ENCODE data around the gene VDR. TPM values are rescaled to one million over a fixed set of nuclear protein-coding genes. Genes with fewer than 3 reads are reported as not detected.

The VDR gene
- total RNA-seq, 2 experiments from 2014 or later: 34.9 to 69.8 TPM

DNA sequence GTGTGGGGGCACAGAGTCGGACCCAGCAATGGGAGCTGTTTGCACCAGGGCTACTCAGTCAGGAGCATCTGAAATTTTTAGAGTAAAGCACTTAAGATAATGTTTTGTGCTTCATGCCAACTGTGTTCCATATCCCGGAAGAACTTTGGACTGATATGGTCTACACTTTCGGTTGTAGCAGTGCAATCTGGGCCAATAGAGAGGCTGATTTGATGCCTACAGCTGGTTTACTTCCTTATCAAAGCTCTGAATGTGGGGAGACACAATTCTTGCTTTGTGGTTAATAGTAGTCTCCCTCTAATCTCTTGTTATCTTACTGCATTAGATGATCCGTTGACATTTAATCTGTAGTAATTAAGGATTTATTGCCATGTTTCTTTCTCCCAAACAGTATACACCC is 7.8 kb upstream of the VDR start:
- H3K36me3 Mint-ChIP-seq: peaks cover 3% of the 10 kb centered on the region
- H3K4me1 Mint-ChIP-seq: no peaks in the 10 kb centered on the region
- H3K4me3 Mint-ChIP-seq: no peak overlapping the region
- peaks cover 3% of the 10 kb centered on the region for H3K9me3 Mint-ChIP-seq (ENCODE audit: low read depth)
- DNase-seq (no peak), ATAC-seq (no peak)
- CTCF ChIA-PET: no interaction called here
- no peak overlapping the region for H3K27ac Mint-ChIP-seq
- peaks cover 54% of the 10 kb centered on the region for H3K27me3 Mint-ChIP-seq

DNA sequence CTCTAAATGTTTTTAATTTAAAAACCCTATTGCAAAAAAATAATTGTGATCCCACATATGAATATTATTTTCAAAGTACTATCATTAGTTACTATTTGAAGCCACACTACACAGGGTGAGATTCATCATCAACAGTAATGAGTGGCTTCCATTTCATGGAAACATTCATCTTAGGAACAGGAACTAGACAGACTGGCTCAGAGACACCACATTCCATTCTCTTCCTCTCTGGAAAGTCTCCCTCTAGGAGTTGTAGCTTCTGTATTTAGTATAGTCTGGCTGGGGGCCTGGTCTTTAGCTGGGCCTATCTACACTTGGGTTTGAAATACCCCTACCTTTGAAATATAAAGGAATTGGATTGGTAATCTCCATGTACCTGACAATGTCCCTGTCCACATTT is 6.2 kb upstream of the VDR start:
- H3K4me1 Mint-ChIP-seq: no peaks in the 10 kb centered on the region

DNA sequence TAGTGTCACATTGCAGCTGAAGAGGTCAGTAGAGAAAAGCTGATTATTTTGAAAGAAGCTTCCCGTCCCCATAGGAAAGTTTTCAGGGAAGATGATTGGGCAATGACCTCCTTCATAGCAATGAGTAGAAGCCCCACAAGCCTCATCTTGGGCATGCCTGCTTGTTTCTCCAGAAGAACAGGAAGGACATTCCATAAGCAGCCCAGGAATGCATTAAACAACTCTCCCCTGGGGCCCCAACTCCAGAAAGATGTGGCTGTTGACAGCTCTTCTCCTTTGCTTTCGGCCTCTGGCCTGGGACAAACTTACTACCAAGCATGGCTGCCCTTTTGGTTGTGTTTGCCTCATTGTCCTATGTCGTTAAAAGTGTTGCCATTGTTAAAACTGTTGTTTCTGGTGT is 5.7 kb upstream of the VDR start:
- CTCF ChIA-PET: interaction anchor here (0.5 to 2.3 kb wide), 3 partner anchors 39 to 815 kb away, joined by 3 to 10 read pairs (median 3); partner anchors contain the start of gene TMEM106C
- no peak overlapping the region for H3K4me3 Mint-ChIP-seq
- no peak for DNase-seq
- peaks cover 3% of the 10 kb centered on the region for H3K9me3 Mint-ChIP-seq (ENCODE audit: low read depth)
- ATAC-seq: no peak
- peaks cover 3% of the 10 kb centered on the region for H3K36me3 Mint-ChIP-seq
- H3K27ac Mint-ChIP-seq: no peak overlapping the region
- H3K4me1 Mint-ChIP-seq: peaks cover 2% of the 10 kb centered on the region
- peaks cover 59% of the 10 kb centered on the region for H3K27me3 Mint-ChIP-seq

More for the DNA sequence above, 6.2 kb upstream of the VDR start:
- ATAC-seq (no peak), DNase-seq (no peak)
- Mint-ChIP-seq H3K27ac (no peak overlapping the region), H3K36me3 (peaks cover 3% of the 10 kb centered on the region), H3K9me3 (ENCODE audit: low read depth) (peaks cover 3% of the 10 kb centered on the region), H3K4me3 (no peak overlapping the region), H3K27me3 (peaks cover 58% of the 10 kb centered on the region)
- CTCF ChIA-PET: interaction anchor here (0.7 to 2.3 kb wide), 2 partner anchors 38 to 52 kb away, joined by 3 to 10 read pairs; partner anchors contain the start of gene TMEM106C

DNA sequence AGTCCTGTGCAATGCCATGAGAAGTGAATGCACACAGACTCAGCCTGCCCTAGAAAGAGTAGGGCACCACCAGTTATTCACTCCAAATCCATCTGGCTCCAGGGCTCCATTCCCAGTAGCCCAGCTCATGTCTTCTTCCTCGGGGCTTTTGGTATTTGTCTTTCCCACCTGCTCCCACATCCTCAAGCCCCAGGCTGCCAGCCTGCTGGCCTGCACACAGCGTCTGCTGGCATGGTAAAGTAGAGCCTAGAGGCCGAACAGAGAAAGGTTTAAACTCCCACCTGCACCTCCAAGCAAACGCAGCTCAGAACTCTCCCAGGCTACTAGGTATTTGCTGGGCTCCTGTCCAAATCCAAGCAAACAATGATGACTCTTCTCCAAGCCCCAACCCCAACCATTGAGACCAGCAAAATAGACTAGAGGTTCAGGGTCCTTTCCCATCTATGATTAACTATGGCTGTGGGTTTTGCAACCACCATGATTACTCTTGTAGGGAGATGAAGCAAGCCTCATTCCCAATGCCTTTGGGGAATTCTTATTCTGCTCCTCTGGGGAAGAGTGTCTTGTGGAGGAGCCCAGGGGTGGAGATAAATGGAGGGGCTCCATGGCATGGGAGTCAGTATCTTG is 5.2 kb upstream of the VDR start:
- no peak overlapping the region for H3K4me3 Mint-ChIP-seq
- H3K36me3 Mint-ChIP-seq: peaks cover 3% of the 10 kb centered on the region
- CTCF ChIA-PET: interaction anchor here (0.5 to 2.3 kb wide), 3 partner anchors 39 to 815 kb away, joined by 3 to 10 read pairs (median 3); partner anchors contain the start of gene TMEM106C
- DNase-seq (no peak), ATAC-seq (no peak)
- H3K27me3 Mint-ChIP-seq: peaks cover 59% of the 10 kb centered on the region
- H3K9me3 Mint-ChIP-seq (ENCODE audit: low read depth): peaks cover 3% of the 10 kb centered on the region
- H3K4me1 Mint-ChIP-seq: peaks cover 2% of the 10 kb centered on the region
- no peak overlapping the region for H3K27ac Mint-ChIP-seq

DNA sequence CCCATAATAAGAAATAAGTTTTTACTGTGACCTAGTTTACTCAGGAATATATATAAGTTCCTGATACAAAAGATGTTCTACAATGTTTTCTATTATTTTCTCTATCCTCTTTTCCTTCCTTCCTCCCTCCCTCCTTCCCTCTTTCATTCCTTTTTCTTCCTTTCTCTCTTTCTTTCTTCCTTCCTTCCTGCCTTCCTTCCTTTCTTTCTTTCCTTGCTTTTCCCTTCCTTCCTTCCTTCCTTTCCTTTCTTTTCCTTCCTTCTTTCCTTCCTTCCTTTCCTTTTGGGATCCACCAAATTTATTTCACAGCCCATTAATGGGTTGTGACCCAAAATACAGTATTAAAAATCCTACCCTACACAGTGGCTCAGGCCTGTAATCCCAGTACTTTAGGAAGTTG is 3.9 kb upstream of the VDR start:
- H3K9me3 Mint-ChIP-seq (ENCODE audit: low read depth): no peaks in the 10 kb centered on the region
- DNase-seq (no peak), ATAC-seq (no peak)
- no peak overlapping the region for H3K4me3 Mint-ChIP-seq
- peak overlapping the region; percentile 42 for H3K27ac Mint-ChIP-seq
- H3K36me3 Mint-ChIP-seq: no peaks in the 10 kb centered on the region
- peaks cover 3% of the 10 kb centered on the region for H3K4me1 Mint-ChIP-seq
- H3K27me3 Mint-ChIP-seq: peaks cover 54% of the 10 kb centered on the region
- CTCF ChIA-PET: interaction anchor here (0.7 to 1.3 kb wide), 2 partner anchors 23 to 38 kb away, joined by 3 read pairs; no protein-coding TSS in a partner anchor

DNA sequence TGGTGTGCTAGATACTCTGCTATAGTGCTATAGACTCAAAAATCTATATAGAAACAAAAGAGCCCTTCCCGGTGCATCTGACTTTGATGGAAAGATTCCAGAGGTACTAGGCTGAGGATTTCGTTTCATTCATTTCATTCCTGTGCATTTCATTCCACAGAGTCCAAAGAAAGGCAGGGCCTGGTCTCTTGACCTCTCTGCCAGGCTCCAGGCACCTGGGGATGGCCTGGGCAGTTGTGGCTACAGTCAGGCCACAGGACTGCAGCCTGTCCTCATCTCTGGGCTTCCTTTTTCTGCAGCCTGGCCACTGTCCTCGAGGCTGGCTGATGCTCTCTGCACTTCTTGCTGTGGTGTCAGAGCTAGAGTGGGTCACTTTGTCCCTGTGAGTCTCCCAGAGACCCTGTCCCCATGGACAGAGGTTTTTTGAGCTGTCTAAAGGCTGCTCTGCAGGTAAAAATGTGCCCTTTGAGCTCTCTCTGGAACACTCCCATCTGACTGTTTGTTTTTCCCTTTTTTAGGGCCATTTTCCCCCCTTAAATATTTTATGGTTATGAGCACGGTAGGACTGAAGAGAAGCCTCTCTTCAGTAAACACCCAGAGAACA is 3.2 kb upstream of the VDR start:
- no peak overlapping the region for H3K4me3 Mint-ChIP-seq
- H3K27me3 Mint-ChIP-seq: peaks cover 51% of the 10 kb centered on the region
- CTCF ChIA-PET: interaction anchor here (0.7 to 1.3 kb wide), 2 partner anchors 22 to 39 kb away, joined by 3 read pairs; no protein-coding TSS in a partner anchor
- H3K4me1 Mint-ChIP-seq: peaks cover 11% of the 10 kb centered on the region
- DNase-seq (peak; percentile 33), ATAC-seq (no peak)
- H3K36me3 Mint-ChIP-seq: no peaks in the 10 kb centered on the region
- H3K9me3 Mint-ChIP-seq (ENCODE audit: low read depth): no peaks in the 10 kb centered on the region
- no peak overlapping the region for H3K27ac Mint-ChIP-seq

DNA sequence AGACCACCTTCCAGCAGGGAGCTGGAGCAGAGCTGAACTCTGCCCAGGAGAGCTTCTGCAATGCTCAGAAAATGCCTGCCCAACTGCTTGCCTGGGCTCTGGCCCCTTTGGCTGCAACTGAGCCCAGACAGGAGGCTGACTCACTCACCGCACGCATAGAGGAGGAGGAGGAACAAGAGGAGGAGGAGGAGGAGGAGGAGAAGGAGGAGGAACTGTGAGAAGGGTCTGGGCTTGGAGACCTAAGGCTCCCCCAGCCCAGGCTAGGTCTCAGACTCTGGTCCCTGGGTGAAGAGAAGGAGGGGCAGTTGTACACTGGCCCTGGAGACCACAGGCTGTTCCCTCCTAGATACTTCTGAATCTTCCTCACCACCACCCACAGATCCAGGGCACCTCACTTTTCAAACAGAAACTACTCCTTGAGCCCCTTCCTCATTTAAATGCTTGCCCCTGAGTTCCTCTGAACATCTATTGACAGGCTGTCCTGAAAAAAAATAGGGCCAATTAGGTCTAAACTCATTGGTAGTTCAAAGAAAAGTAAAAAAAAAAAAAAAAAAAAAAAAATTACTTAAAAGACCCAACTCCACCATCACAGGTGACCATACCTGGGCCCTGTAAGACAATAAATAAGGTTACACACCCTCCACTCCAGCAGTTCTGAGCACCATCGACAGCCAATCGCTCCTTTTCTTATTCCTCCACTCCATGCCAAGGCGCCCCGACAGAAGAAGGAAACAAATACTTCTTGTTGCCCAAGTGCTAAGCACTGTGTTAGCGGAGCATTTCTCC is 674 bp downstream of the VDR start:
- DNase-seq: peak; percentile 85
- peaks cover 11% of the 10 kb centered on the region for H3K36me3 Mint-ChIP-seq

DNA sequence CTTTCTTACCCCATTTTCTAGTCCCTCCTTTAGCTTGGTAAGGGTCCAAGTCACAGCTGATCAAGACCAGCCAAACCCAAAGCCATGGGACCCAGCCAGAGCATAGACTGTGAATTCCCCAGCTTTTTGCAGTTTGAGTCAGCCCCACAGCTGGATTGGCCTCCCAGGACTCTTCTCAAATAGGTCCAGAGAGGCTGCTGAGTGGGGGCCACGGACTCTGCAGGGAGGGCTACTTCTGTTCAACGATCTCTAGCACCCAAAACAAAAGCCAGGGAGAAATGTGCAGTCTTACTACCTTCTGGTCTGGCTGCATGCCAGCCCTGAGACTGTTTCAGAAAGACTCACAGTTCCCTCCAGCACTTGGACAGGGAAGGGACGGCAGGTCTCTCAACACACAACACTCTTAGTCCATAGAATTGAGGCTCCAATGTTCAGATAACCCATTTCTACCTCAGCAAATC is 1.6 kb downstream of the VDR start:
- no peak for ATAC-seq
- H3K36me3 Mint-ChIP-seq: peaks cover 20% of the 10 kb centered on the region

More for the DNA sequence above, 674 bp downstream of the VDR start:
- CTCF ChIA-PET: interaction anchor here (0.6 to 3.5 kb wide), 16 partner anchors 8 to 260 kb away, joined by 3 to 34 read pairs (median 6); partner anchors contain the start of gene TMEM106C
- peak overlapping the region; percentile 85 for H3K4me3 Mint-ChIP-seq
- peaks cover 34% of the 10 kb centered on the region for H3K27me3 Mint-ChIP-seq
- no peaks in the 10 kb centered on the region for H3K9me3 Mint-ChIP-seq (ENCODE audit: low read depth)
- H3K4me1 Mint-ChIP-seq: peaks cover 50% of the 10 kb centered on the region
- peak; percentile 73 for ATAC-seq
- H3K27ac Mint-ChIP-seq: peak overlapping the region; percentile 86

DNA sequence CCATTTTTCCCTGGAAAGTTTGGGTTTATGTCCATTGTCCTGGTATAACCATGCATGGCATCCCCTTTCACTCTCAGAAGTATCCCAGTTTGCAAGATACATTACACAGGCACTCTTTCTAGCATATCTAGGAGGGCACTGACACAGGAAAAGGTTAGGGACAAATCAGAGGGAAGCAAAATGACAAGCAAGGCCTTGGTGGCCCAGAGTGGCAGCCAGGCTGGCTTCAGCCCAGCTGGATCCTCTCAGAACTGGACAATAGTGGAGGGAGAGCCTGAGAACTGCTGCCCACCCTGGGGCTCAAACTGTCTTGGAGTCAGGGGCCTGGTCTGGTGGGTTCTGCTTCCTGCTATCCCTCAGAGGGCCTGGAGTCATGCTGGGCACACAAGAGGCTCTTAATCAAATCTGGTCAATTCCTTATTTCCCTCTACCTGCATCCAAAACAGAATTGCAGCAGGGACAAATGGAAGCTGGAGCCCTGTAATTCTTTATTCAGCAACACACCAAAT is 2.6 kb downstream of the VDR start:
- Mint-ChIP-seq H3K4me1 (peaks cover 65% of the 10 kb centered on the region), H3K27ac (peak overlapping the region; percentile 26), H3K36me3 (peaks cover 22% of the 10 kb centered on the region), H3K27me3 (peaks cover 18% of the 10 kb centered on the region), H3K4me3 (peak overlapping the region; percentile 85), H3K9me3 (ENCODE audit: low read depth) (no peaks in the 10 kb centered on the region)
- ATAC-seq (no peak), DNase-seq (peak; percentile 39)
- CTCF ChIA-PET: interaction anchor here (1.2 to 2.0 kb wide), 4 partner anchors 13 to 49 kb away, joined by 3 to 8 read pairs (median 4); no protein-coding TSS in a partner anchor

More for the DNA sequence above, 1.6 kb downstream of the VDR start:
- CTCF ChIA-PET: interaction anchor here (0.6 to 3.5 kb wide), 5 partner anchors 9 to 48 kb away, joined by 3 to 29 read pairs (median 5); no protein-coding TSS in a partner anchor
- H3K27ac Mint-ChIP-seq: peak overlapping the region; percentile 86
- H3K4me1 Mint-ChIP-seq: peaks cover 57% of the 10 kb centered on the region
- peaks cover 28% of the 10 kb centered on the region for H3K27me3 Mint-ChIP-seq
- peak; percentile 54 for DNase-seq
- no peaks in the 10 kb centered on the region for H3K9me3 Mint-ChIP-seq (ENCODE audit: low read depth)
- H3K4me3 Mint-ChIP-seq: peak overlapping the region; percentile 85

DNA sequence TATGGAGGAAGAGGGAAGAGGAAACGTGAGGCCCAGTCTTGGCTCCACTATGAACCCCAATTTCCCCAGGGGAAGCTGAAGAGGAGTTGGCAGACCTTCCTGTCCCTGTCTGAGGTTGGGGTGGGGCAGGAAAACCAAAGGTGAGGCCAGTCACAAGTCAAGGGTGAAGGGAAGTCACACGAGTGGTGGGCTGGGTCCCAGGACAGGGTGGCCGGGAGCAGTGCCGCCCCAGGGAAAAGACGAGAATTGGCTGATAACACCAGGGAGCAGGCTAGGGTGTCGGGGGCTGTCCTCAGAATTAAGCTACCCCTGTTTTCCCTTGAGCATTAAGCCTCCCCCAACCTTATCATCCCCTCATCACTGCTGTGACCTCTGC is 3.1 kb downstream of the VDR start:
- H3K4me1 Mint-ChIP-seq: peaks cover 70% of the 10 kb centered on the region
- CTCF ChIA-PET: interaction anchor here (1.2 to 2.0 kb wide), 2 partner anchors 13 to 48 kb away, joined by 3 to 8 read pairs; no protein-coding TSS in a partner anchor
- H3K4me3 Mint-ChIP-seq: peak overlapping the region; percentile 29
- no peaks in the 10 kb centered on the region for H3K9me3 Mint-ChIP-seq (ENCODE audit: low read depth)
- DNase-seq (peak; percentile 38), ATAC-seq (no peak)
- peak overlapping the region; percentile 26 for H3K27ac Mint-ChIP-seq
- peaks cover 14% of the 10 kb centered on the region for H3K27me3 Mint-ChIP-seq
- H3K36me3 Mint-ChIP-seq: peaks cover 25% of the 10 kb centered on the region

DNA sequence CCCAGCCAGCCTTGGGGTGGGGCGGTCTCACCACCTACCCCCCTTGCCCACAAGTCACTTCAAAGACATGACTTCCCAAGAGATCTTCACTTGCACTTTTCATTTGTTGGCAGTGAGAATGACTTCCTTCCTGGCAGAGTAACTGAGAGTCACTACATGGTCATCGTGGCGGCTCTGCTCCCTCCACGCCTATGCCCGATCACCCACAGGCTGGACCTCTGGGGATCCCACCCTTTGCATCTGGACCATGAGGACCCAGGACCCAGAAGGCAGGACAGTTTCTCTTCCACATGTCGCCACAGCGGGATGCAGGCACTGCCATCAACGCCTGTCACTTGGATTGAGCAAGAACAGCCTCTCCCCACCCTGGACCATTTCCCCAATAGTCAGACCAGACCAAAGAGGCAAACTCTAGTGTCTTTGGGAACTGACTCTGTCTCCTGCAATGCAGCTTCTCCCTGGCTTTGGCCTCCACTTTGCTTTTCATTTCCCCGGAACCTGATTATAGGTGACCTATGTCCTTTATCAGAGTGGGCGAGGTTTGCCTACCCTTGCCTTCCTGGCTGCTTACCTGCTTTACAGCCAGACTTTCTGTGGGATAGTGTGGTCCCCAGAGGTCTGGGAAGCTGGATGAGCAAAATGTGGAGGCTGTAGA is 3.6 kb downstream of the VDR start:
- H3K27me3 Mint-ChIP-seq: peaks cover 9% of the 10 kb centered on the region
- H3K36me3 Mint-ChIP-seq: peaks cover 26% of the 10 kb centered on the region
- ATAC-seq (no peak), DNase-seq (peak; percentile 40)
- peak overlapping the region; percentile 0 for H3K27ac Mint-ChIP-seq
- peaks cover 75% of the 10 kb centered on the region for H3K4me1 Mint-ChIP-seq
- no peaks in the 10 kb centered on the region for H3K9me3 Mint-ChIP-seq (ENCODE audit: low read depth)
- no peak overlapping the region for H3K4me3 Mint-ChIP-seq
- CTCF ChIA-PET: interaction anchor here (0.9 to 2.0 kb wide), 3 partner anchors 12 to 263 kb away, joined by 3 to 8 read pairs (median 4); no protein-coding TSS in a partner anchor
